ENCODE measurements around the gene CNOT8. TPM values are rescaled to one million over a fixed set of nuclear protein-coding genes. Genes with fewer than 3 reads are reported as not detected.
A peak's percentile ranks its signal among the peaks of the same experiment; 100 is the strongest.

CNOT8 gene
- total RNA-seq, 2 experiments from 2014 or later: 52.4 to 79.4 TPM

DNA sequence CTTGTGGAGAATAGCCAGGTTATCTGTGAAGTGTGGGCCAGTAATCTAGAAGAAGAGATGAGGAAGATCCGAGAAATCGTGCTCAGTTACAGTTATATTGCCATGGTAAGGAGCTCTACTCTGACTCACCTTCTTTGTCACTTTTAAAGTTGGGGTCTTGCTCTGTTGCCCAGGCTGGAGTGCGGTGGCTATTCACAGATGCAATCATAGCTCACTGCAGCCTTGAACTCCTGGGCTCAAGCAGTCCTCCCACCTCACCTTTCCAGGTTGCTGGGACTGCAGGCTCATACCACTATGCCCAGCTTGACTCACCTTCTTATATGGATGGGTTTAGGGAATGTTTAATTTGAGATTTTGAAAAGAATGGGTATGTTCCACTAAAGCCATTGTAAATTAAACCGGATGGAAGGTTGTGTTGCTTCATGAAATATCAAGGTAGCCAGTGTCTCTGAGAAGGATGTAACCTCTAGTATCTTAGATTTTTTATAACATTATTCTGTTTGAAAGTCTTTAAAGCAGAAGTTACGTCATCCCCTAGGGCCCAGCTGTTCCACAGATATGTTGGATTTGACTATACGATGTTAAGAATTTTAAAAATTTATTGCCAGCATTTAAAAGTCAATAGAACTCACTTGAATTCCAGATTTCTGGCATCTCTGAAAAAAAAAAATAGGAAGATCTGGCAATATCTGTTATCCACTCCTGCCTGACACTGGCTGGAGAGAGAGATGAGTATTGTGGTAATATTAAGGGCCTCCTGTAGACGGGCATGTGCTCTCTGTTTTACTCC is 5.1 kb downstream of the CNOT8 start:
- Histone ChIP-seq H4K20me1 (ENCODE audit: insufficient read depth, low read length) (peaks cover 28% of the 10 kb centered on the region), H3K36me3 (ENCODE audit: insufficient read depth, low read length) (peaks cover 87% of the 10 kb centered on the region), H3K9me3 (ENCODE audit: low read length) (no peaks in the 10 kb centered on the region; the same call in 1 of the 2 replicates), H3K27ac (ENCODE audit: low read depth, low read length, poor library complexity, severe bottlenecking) (no peak overlapping the region), H2AFZ (ENCODE audit: low read length) (no peak overlapping the region), H3K79me2 (ENCODE audit: insufficient read depth, low read depth, low read length) (peaks cover 78% of the 10 kb centered on the region), H3K9me2 (ENCODE audit: insufficient read depth, low read length) (no peaks in the 10 kb centered on the region), H3K4me2 (ENCODE audit: low read length) (no peak overlapping the region; the same call in 1 of the 2 replicates), H3K4me3 (ENCODE audit: low read depth, low read length, poor library complexity, severe bottlenecking) (no peak overlapping the region), H3K4me1 (ENCODE audit: insufficient read depth, low read length, poor library complexity, severe bottlenecking) (peaks cover 27% of the 10 kb centered on the region)
- BruUV-seq (replicated peaks): no TSS peak
- POLR2A ChIA-PET: interaction anchor here (0.5 to 1.9 kb wide), 4 partner anchors 13 to 674 kb away, joined by 3 to 11 read pairs (median 4); no protein-coding TSS in a partner anchor
- intact Hi-C loops (cut with micrococcal nuclease; ENCODE audit: unreplicated experiment): no loop called here
- no peak for DNase-seq (ENCODE audit: low spot score)
- TF ChIP-seq, protein P1, sequence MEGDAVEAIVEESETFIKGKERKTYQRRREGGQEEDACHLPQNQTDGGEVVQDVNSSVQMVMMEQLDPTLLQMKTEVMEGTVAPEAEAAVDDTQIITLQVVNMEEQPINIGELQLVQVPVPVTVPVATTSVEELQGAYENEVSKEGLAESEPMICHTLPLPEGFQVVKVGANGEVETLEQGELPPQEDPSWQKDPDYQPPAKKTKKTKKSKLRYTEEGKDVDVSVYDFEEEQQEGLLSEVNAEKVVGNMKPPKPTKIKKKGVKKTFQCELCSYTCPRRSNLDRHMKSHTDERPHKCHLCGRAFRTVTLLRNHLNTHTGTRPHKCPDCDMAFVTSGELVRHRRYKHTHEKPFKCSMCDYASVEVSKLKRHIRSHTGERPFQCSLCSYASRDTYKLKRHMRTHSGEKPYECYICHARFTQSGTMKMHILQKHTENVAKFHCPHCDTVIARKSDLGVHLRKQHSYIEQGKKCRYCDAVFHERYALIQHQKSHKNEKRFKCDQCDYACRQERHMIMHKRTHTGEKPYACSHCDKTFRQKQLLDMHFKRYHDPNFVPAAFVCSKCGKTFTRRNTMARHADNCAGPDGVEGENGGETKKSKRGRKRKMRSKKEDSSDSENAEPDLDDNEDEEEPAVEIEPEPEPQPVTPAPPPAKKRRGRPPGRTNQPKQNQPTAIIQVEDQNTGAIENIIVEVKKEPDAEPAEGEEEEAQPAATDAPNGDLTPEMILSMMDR (conservative IDR thresholded peaks at IDR 0.05; ENCODE audit: low read length): no peak
- TF ChIP-seq EZH2phosphoT487 (IDR thresholded peaks at IDR 0.05; ENCODE audit: borderline replicate concordance, low read depth, low read length): no peak
- CTCF ChIA-PET (ENCODE audit: unreplicated experiment): no interaction called here

DNA sequence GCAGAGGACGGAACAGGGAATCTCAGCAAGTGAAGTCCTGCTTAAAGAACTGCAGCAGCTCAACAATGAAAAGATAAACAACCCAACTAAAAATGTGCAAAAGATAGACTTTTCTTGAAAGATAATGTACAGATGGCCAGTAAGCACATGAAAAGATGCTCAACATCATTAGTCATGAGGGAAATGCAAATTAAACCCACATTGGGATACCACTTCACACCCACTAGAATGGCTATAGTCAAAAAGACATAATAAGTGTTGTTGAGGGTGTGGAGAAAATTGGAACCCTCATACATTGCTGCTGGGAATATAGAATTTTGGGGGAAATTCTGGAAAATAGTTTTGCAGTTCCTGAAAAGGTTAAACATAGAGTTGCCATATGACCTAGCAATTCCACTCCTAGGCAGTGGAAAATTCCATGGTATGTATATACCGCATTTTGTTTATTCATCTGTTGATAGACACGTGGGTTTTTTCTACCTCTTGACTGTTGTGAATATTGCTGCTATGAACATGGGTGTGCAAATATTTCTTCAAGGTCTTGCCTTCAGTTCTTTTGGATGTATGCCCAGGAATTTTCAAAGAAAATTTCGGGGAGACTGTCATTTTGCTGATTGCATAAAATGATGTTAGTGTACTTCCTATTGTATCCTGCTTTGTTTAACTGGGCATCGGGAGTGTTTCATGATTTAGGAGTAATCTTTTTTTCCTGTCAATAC is 7.2 kb downstream of the CNOT8 start:
- Histone ChIP-seq H3K9me2 (ENCODE audit: insufficient read depth, low read length) (no peaks in the 10 kb centered on the region), H3K79me2 (ENCODE audit: insufficient read depth, low read depth, low read length) (peaks cover 57% of the 10 kb centered on the region), H3K9me3 (ENCODE audit: low read length) (no peaks in the 10 kb centered on the region; the same call in 1 of the 2 replicates), H4K20me1 (ENCODE audit: insufficient read depth, low read length) (peaks cover 16% of the 10 kb centered on the region), H3K4me3 (ENCODE audit: low read depth, low read length, poor library complexity, severe bottlenecking) (no peak overlapping the region), H3K36me3 (ENCODE audit: insufficient read depth, low read length) (peaks cover 96% of the 10 kb centered on the region), H2AFZ (ENCODE audit: low read length) (no peak overlapping the region), H3K27ac (ENCODE audit: low read depth, low read length, poor library complexity, severe bottlenecking) (no peak overlapping the region), H3K4me2 (ENCODE audit: low read length) (no peak overlapping the region), H3K4me1 (ENCODE audit: insufficient read depth, low read length, poor library complexity, severe bottlenecking) (peaks cover 22% of the 10 kb centered on the region)
- CTCF ChIA-PET (ENCODE audit: unreplicated experiment): no interaction called here
- no peak for TF ChIP-seq EZH2phosphoT487 (IDR thresholded peaks at IDR 0.05; ENCODE audit: borderline replicate concordance, low read depth, low read length)
- TF ChIP-seq, protein P1 (conservative IDR thresholded peaks at IDR 0.05; ENCODE audit: low read length): no peak
- POLR2A ChIA-PET: interaction anchor here (1.5 kb wide), 1 partner anchor 102 kb away, joined by 3 read pairs; no protein-coding TSS in a partner anchor
- intact Hi-C loops (cut with micrococcal nuclease; ENCODE audit: unreplicated experiment): no loop called here
- DNase-seq (ENCODE audit: low spot score): no peak
- BruUV-seq (replicated peaks): TSS peak; percentile 1

Data from OCI-LY7 (cell line).